HepG2 (cell line): Measurements from ENCODE around the gene GOLGA6L1. TPM values are rescaled to one million over a fixed set of nuclear protein-coding genes. Genes with fewer than 3 reads are reported as not detected.

ENCODE experiments used
- ATAC-seq: fragments of 200-7000 bp; cut with Tn5 transposase; 3 replicates; pipeline ENCODE4 v1.9.1; 2020; ENCODE audit warnings: mild to moderate bottlenecking, moderate library complexity
- BruUV-seq: library from RNA; stranded (reverse); fragments of 400-500 nt; replicated peaks from 2 replicates; lab custom pipeline; 2021; lab: Mats Ljungman, UMichigan
- CTCF ChIA-PET: fragments of 300-600 bp; formaldehyde crosslinking; extraction: SDS; loops from one replicate; lab custom pipeline; 2021; ENCODE audit warnings: low total read pairs, inconsistent platforms, low intra/inter-chr PET ratio; lab: Yijun Ruan, JAX
- POLR2A ChIA-PET: fragments of 350-600 bp; sonication (Branson Sonifier 250); formaldehyde crosslinking; loops from one replicate; lab custom pipeline; 2020; ENCODE audit warnings: antibody characterized with exemption, inconsistent platforms; lab: Yijun Ruan, JAX
- DNase-seq: peaks from one replicate; pipeline ENCODE4 v3.0.0-alpha.2; 2015; ENCODE audit warnings: low spot score
- FAIRE-seq: peaks from 3 replicates; lab custom pipeline; 2011; peaks lifted over from hg19 to GRCh38; lab: Jason Lieb, UNC
- H2AFZ ChIP-seq: one replicate; pipeline ENCODE4 v1.6.1; 2011; ENCODE audit warnings: low read length, inconsistent platforms
- H3K27ac ChIP-seq: fragments of 300-600 bp; 3 replicates; pipeline ENCODE4 v1.8.0; 2011; ENCODE audit warnings: mixed run types, mild to moderate bottlenecking, mixed read lengths, low read length, inconsistent platforms; ENCODE audit not compliant: insufficient read depth; ENCODE audit errors: extremely low read length
- H3K27me3 ChIP-seq, 2 experiments: fragments of 200-600 bp in 1 of 2; 2 replicates in 1 of 2; 3 replicates in 1 of 2; pipeline versions ENCODE4 v1.6.0 to v1.8.0; 2011; ENCODE audit warnings: low read length in 2 of 2, mild to moderate bottlenecking in 2 of 2, moderate library complexity in 2 of 2, inconsistent platforms in 1 of 2; ENCODE audit not compliant: insufficient read depth in 2 of 2, control insufficient read depth in 1 of 2
- H3K36me3 ChIP-seq, 2 experiments: fragments of 200-600 bp in 1 of 2; replicated peaks in 1 of 2; 2 replicates in 1 of 2; 3 replicates in 1 of 2; pipeline versions ENCODE4 v1.5.1 to v1.8.0; 2011; ENCODE audit warnings: low read length in 2 of 2, inconsistent platforms in 1 of 2; ENCODE audit not compliant: insufficient read depth in 2 of 2, control insufficient read depth in 1 of 2
- H3K4me1 ChIP-seq: 2 replicates; pipeline ENCODE4 v1.5.1; 2012; ENCODE audit warnings: low read length, inconsistent platforms; ENCODE audit not compliant: insufficient read depth
- H3K4me2 ChIP-seq: 2 replicates; pipeline ENCODE4 v1.6.0; 2011; ENCODE audit warnings: low read depth, low read length, inconsistent platforms
- H3K4me3 ChIP-seq, 3 experiments: fragments of 200-600 bp in 1 of 3; sonication (generic), shearing (Covaris generic) in 1 of 3; replicated peaks in 1 of 3; 2 replicates each; pipeline ENCODE4 v1.5.1; 2011 to 2016; ENCODE audit warnings: low read length in 3 of 3, inconsistent platforms in 2 of 3, low read depth in 2 of 3, mild to moderate bottlenecking in 2 of 3, control low read depth in 1 of 3, mixed read lengths in 1 of 3; ENCODE audit not compliant: insufficient read depth in 1 of 3
- H3K79me2 ChIP-seq: one replicate; pipeline ENCODE4 v1.6.1; 2011; ENCODE audit warnings: low read length, inconsistent platforms; ENCODE audit not compliant: insufficient read depth
- H3K9ac ChIP-seq: 2 replicates; pipeline ENCODE4 v1.6.0; 2011; ENCODE audit warnings: mild to moderate bottlenecking, low read depth, low read length, inconsistent platforms; ENCODE audit not compliant: insufficient read depth
- H3K9me3 ChIP-seq: 2 replicates; pipeline ENCODE4 v1.5.1; 2012; ENCODE audit warnings: mild to moderate bottlenecking, low read length
- H4K20me1 ChIP-seq: 2 replicates; pipeline ENCODE4 v1.6.0; 2011; ENCODE audit warnings: inconsistent platforms, mild to moderate bottlenecking, low read length, moderate library complexity; ENCODE audit not compliant: insufficient read depth
- ARID3A ChIP-seq: IDR thresholded peaks from 2 replicates; pipeline ENCODE4 v1.6.1; 2012; ENCODE audit warnings: low read depth, low read length, improper control_type of control experiment
- CBX2 ChIP-seq, 2 experiments: fragments of 200-600 bp in 1 of 2; sonication (generic); formaldehyde crosslinking in 1 of 2; IDR thresholded peaks; 2 replicates each; pipeline versions ENCODE4 v1.7.0 to v1.8.1; 2018 to 2022; ENCODE audit warnings: low read depth in 2 of 2, low read length in 1 of 2, mild to moderate bottlenecking in 1 of 2, missing genetic modification reagents in 1 of 2
- CREBL2 ChIP-seq: sonication (generic); formaldehyde crosslinking; IDR thresholded peaks from 2 replicates; pipeline ENCODE4 v1.8.1; 2023; ENCODE audit warnings: missing genetic modification reagents, mild to moderate bottlenecking, borderline replicate concordance
- HNRNPK ChIP-seq: fragments of 200-400 bp; formaldehyde crosslinking; IDR thresholded peaks from 2 replicates; pipeline ENCODE4 v1.6.1; 2018; ENCODE audit warnings: low read length, low read depth, moderate library complexity, mild to moderate bottlenecking; ENCODE audit not compliant: poor library complexity, severe bottlenecking
- NR2C2 ChIP-seq: sonication (generic); formaldehyde crosslinking; IDR thresholded peaks from 2 replicates; pipeline ENCODE4 v1.4.0; 2020; ENCODE audit warnings: missing genetic modification reagents, mild to moderate bottlenecking, moderate library complexity, borderline replicate concordance
- NR2F6 ChIP-seq, 2 experiments: IDR thresholded peaks; 2 replicates each; pipeline ENCODE4 v1.6.1; 2016; ENCODE audit warnings: antibody characterized with exemption in 1 of 2, mild to moderate bottlenecking in 1 of 2
- RAD51 ChIP-seq: fragments of 450-650 bp; IDR thresholded peaks from 2 replicates; pipeline ENCODE4 v1.6.1; 2016; ENCODE audit warnings: borderline replicate concordance
- YEATS2 ChIP-seq: sonication (generic); formaldehyde crosslinking; IDR thresholded peaks from 2 replicates; pipeline ENCODE4 v1.4.0; 2020; ENCODE audit warnings: missing genetic modification reagents, borderline replicate concordance
- ZBTB42 ChIP-seq: sonication (generic); formaldehyde crosslinking; IDR thresholded peaks from 2 replicates; pipeline ENCODE4 v1.5.0; 2020; ENCODE audit warnings: mild to moderate bottlenecking, missing genetic modification reagents
- ZNF121 ChIP-seq: sonication (generic); formaldehyde crosslinking; IDR thresholded peaks from 2 replicates; pipeline ENCODE4 v1.5.0; 2020; ENCODE audit warnings: mild to moderate bottlenecking, missing genetic modification reagents
- ZNF280B ChIP-seq: sonication (generic); formaldehyde crosslinking; IDR thresholded peaks from 2 replicates; pipeline ENCODE4 v1.5.0; 2020; ENCODE audit warnings: missing genetic modification reagents, mild to moderate bottlenecking, borderline replicate concordance
- ZNF430 ChIP-seq: sonication (generic); formaldehyde crosslinking; IDR thresholded peaks from 2 replicates; pipeline ENCODE4 v1.9.0; 2021; ENCODE audit warnings: mild to moderate bottlenecking, missing genetic modification reagents
- ZNF687 ChIP-seq: sonication (generic); formaldehyde crosslinking; IDR thresholded peaks from 2 replicates; pipeline ENCODE4 v1.5.1; 2020; ENCODE audit warnings: mild to moderate bottlenecking, missing genetic modification reagents, moderate library complexity
- ZNF761 ChIP-seq: sonication (generic); formaldehyde crosslinking; conservative IDR thresholded peaks from 2 replicates; pipeline ENCODE4 v1.4.0; 2020; ENCODE audit warnings: mild to moderate bottlenecking, missing genetic modification reagents
- WGBS: methylation state at CpG from one replicate; pipeline ENCODE4 v1.1.6; 2017; ENCODE audit warnings: low lambda C conversion rate; 5-methylcytosine and 5-hydroxymethylcytosine counted together
- in situ Hi-C: cut with HindIII; loops from 2 replicates; pipeline ENCODE4 v1.10.0; 2017; ENCODE audit warnings: low pct_unique_long_range_greater_than_20kb; ENCODE audit not compliant: extremely low pct_ligation_motif_present
- intact Hi-C: fragments of 100-400 bp; cut with micrococcal nuclease; formaldehyde crosslinking; loops from one replicate; pipeline ENCODE4 v1.10.0; 2022; ENCODE audit not compliant: unreplicated experiment
- polyA plus RNA-seq, 8 experiments: library from polyadenylated mRNA; depleted of rRNA in 3 of 8; stranded (reverse) in 7 of 8; unstranded in 1 of 8; fragments of >200 nt; fragmentation: Illumina TruSeq in 4 of 8; extraction: Trizol in 4 of 8; gene quantifications; 2 replicates each; pipeline versions ENCODE4 v1.2.1 to v1.2.3, GENCODE V29; 2011 to 2016; ENCODE audit warnings: low read depth in 4 of 8, missing spikeins in 1 of 8, mixed read lengths in 1 of 8; ENCODE audit not compliant: insufficient read depth in 1 of 8
- total RNA-seq, 5 experiments: library from RNA; depleted of rRNA; stranded (reverse); fragments of >200 nt; fragmentation: Illumina TruSeq; extraction: Trizol; gene quantifications; 2 replicates each; pipeline ENCODE4 v1.2.3, GENCODE V29; 2016; ENCODE audit warnings: low read depth in 1 of 5
- TF ChIP-seq, protein P1 (sequence below): sonication (generic); formaldehyde crosslinking; conservative IDR thresholded peaks from 2 replicates; pipeline ENCODE4 v1.8.0; 2022; ENCODE audit warnings: mild to moderate bottlenecking, moderate library complexity, missing genetic modification reagents

GOLGA6L1 gene
- total and polyA plus RNA-seq, 2 of the 13 experiments (the other 11 are each of a cell fraction or from before 2014, with no cell fraction given): not detected

DNA sequence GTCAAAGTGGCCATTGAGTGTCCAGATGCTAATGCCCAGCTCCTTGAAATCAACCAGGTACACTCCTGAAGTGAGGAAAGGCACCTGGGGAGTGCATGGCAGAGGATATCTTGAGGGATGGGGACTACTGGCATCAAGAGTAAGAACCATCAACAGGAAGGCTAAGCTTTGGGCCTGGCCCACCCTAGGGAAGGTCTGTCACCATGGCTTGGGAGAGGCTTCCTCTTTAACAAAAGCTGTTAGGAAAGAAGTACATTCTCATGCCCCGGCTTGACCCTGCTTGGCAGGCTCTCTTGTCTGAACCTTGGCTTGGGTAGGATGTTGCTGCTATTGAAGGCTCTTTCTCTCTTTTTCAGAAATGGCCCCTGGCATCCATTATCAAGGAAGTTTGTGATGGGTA is 53.5 kb downstream of the GOLGA6L1 start:
- DNase-seq: no peak
- TF ChIP-seq ZBTB42 (no peak), ZNF687 (CRISPR knock-in tag) (no peak), NR2C2 (CRISPR knock-in tag) (no peak), YEATS2 (CRISPR knock-in tag) (no peak), NR2F6 (IDR thresholded peaks at IDR 0.05) (no peak), NR2F6 (CRISPR knock-in tag; IDR thresholded peaks at IDR 0.05) (no peak), ZNF280B (CRISPR knock-in tag) (no peak), ZNF430 (CRISPR knock-in tag) (no peak), ARID3A (no peak), RAD51 (no peak), HNRNPK (no peak), CBX2 (IDR thresholded peaks at IDR 0.05; ENCODE audit: low read depth, low read length) (no peak), CBX2 (CRISPR knock-in tag; IDR thresholded peaks at IDR 0.05; ENCODE audit: low read depth) (no peak), ZNF761 (CRISPR knock-in tag) (no peak), ZNF121 (CRISPR knock-in tag) (no peak), CREBL2 (no peak)
- TF ChIP-seq, protein P1, sequence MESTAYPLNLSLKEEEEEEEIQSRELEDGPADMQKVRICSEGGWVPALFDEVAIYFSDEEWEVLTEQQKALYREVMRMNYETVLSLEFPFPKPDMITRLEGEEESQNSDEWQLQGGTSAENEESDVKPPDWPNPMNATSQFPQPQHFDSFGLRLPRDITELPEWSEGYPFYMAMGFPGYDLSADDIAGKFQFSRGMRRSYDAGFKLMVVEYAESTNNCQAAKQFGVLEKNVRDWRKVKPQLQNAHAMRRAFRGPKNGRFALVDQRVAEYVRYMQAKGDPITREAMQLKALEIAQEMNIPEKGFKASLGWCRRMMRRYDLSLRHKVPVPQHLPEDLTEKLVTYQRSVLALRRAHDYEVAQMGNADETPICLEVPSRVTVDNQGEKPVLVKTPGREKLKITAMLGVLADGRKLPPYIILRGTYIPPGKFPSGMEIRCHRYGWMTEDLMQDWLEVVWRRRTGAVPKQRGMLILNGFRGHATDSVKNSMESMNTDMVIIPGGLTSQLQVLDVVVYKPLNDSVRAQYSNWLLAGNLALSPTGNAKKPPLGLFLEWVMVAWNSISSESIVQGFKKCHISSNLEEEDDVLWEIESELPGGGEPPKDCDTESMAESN (CRISPR knock-in tag): no peak

More for the DNA sequence above, 53.5 kb downstream of the GOLGA6L1 start:
- ChIA-PET POLR2A (no interaction called here), CTCF (no interaction called here)
- Histone ChIP-seq H3K4me2 (no peak overlapping the region), H3K27me3 (peaks cover 0 to 5% of the 10 kb centered on the region in 2 experiments; a peak in 1 of 5 replicates), H4K20me1 (no peaks in the 10 kb centered on the region), H3K9me3 (no peaks in the 10 kb centered on the region), H3K27ac (no peak overlapping the region), H3K4me3 (no peak overlapping the region), H3K79me2 (no peaks in the 10 kb centered on the region), H3K4me1 (peaks cover 24% of the 10 kb centered on the region), H2AFZ (no peak overlapping the region), H3K36me3 (no peaks in the 10 kb centered on the region), H3K9ac (no peak overlapping the region)
- intact Hi-C loops (no loop called here), in situ Hi-C loops (no loop called here)
- BruUV-seq: no TSS peak
- FAIRE-seq (no peak), ATAC-seq (no peak)
- 100% methylated on average over 1 of the region's 1 CpG for WGBS
